GM20000 (cell line): ENCODE measurements around the gene SLC38A10.

Experiments
- DNase-seq: peaks from one replicate; pipeline ENCODE4 v3.0.0; 2012; ENCODE audit warnings: low spot score
- TF ChIP-seq, protein P1 (sequence below): IDR thresholded peaks from 2 replicates; pipeline ENCODE4 v1.5.1; 2012; ENCODE audit warnings: mild to moderate bottlenecking, control low read depth; ENCODE audit errors: extremely low read depth, missing control alignments

SLC38A10 gene

DNA sequence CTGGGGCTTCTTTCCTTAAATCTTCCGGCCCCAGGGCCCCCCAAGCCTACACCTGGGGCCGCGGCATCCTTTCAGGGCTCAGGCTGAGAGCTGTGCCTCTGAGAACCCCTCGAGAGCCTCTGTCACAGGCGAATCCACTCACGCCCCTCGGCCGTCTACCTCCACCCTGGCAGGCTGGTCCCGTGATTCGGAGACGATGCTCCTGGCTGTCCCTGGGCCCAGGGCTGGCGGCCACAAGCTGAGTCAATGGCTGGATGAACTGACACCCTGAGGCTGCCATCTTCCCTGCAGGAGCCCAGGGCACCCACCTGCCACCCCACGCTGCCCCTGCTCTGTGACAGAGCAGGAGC is 60.6 kb downstream of the SLC38A10 start:
- TF ChIP-seq, protein P1, sequence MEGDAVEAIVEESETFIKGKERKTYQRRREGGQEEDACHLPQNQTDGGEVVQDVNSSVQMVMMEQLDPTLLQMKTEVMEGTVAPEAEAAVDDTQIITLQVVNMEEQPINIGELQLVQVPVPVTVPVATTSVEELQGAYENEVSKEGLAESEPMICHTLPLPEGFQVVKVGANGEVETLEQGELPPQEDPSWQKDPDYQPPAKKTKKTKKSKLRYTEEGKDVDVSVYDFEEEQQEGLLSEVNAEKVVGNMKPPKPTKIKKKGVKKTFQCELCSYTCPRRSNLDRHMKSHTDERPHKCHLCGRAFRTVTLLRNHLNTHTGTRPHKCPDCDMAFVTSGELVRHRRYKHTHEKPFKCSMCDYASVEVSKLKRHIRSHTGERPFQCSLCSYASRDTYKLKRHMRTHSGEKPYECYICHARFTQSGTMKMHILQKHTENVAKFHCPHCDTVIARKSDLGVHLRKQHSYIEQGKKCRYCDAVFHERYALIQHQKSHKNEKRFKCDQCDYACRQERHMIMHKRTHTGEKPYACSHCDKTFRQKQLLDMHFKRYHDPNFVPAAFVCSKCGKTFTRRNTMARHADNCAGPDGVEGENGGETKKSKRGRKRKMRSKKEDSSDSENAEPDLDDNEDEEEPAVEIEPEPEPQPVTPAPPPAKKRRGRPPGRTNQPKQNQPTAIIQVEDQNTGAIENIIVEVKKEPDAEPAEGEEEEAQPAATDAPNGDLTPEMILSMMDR = no peak
- no peak for DNase-seq

DNA sequence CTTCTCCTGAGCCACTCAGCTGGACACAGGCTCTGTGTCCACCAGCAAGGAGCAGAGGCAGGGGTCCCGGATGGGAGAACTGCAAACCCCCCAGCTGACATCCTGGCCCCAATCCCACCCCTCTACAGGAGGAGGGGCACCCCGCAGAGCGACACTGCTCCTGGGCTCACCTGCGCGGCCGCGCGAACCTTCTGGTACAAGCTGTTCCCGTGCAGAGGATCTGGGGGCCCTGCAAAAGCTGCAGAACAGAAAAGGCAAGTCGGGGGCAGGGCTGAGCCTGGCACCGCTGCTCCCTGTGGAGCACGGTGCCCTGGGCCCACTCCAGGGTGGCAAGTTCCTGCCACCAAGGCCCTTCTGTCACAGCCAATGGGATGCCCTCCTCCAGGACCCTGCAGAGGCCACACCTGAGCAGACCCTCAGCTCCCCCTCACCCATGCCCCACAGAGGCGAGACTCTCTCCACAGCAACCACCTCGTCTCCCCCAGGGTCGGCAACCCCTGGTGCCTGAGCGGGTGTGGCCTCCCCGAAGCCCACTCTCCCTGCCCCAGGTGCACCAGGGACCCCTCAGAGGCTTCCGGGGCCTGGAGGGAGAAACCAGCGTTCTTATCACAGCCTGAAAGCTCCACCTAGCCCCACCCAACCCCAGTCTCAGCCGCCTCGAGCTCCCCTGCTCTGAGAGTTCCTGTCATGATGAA is 61.1 kb downstream of the SLC38A10 start:
- no peak for DNase-seq

DNA sequence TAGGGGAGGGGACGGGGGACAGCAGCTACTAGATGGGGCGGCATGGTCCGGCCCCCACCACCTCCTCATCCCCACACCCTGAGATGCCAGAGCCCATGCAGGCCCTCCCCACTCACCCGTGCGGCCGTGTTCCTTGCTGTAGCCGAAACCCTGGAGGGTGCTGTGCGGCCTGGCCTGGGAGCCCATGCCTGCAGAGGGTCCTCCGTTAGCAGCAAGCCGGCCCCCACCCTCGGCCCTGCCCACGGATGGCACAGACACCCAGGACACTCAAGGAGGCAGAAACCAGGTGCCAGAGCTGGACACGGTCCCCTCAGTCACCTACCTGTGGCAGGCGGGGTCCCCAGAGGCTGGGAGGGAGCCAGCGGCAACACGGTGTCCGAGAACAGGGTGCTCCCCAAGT is 61.8 kb downstream of the SLC38A10 start:
- TF ChIP-seq, protein P1 = no peak
- DNase-seq = no peak

More for the DNA sequence above, 61.1 kb downstream of the SLC38A10 start:
- TF ChIP-seq, protein P1 = no peak

DNA sequence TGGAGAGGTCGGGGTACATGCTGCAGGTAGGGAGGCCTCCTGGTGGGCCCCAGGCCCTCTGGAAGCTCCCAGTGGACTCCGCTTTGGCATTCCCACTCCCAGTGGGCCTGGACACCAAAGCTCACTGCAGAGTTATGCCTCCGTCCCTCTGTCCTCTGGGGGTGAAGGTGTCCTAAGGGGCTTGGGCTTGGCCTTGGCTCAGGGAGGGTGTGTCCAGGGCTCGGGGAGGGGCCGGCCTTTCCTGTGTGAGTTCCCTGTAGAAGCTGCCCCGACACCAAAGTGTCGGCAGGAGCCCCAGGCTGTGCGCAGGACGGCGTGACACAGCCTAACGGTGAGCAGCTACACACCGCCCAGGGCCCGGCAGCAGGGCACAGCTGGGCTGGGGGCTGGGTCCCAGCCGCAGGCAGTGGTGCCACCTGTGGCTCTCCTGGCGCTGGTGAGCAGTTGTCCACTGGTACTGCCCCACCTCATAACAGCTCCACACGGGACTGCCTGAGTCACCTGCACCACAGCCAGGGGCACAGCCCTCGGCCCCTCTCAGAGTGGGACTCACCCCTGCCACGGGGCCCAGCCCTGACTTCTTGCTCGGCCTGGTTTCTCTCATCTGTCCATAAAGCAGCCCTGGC is 62.4 kb downstream of the SLC38A10 start:
- DNase-seq = no peak
- TF ChIP-seq, protein P1 = no peak

DNA sequence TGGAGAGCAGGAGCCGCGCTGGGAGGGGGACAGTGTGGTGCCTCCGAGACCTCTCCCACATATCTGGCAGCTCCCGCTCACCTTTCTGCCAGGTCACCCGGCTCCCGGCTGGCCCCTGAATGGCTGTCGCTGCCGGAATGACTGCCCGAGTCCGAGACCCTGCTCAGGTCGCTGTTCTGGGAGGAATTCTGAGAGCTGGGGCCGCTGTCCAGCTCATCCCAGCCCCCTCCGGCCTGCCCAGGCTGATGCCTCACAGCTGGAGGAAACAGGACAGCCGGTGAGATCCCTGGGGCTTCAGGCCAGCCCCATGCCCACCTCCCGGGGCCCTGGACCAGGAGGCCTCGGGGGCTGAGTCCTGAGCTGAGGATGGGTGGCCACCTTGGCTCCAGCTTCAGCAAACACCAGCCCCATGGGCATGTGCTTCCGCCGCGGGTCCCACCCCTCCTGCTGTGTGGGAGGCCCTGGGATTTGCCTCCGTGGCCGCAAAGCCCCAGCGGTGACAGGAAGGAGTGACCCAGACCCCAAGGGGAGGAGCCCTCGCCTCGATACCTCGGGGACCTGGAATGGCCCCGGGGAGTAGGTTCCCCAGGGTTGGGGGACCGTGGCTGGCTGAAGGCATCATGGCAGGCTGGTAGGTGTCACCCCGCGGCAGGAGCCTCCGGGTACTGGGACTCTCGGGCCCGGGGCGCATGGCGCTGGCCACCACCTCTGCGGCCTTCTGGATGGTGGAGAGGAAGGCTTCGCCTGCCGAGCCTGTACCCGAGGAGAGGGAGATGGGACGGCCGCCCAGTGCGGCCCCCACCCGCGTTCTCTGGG is 63.1 kb downstream of the SLC38A10 start:
- no peak for DNase-seq
- TF ChIP-seq, protein P1 = no peak

DNA sequence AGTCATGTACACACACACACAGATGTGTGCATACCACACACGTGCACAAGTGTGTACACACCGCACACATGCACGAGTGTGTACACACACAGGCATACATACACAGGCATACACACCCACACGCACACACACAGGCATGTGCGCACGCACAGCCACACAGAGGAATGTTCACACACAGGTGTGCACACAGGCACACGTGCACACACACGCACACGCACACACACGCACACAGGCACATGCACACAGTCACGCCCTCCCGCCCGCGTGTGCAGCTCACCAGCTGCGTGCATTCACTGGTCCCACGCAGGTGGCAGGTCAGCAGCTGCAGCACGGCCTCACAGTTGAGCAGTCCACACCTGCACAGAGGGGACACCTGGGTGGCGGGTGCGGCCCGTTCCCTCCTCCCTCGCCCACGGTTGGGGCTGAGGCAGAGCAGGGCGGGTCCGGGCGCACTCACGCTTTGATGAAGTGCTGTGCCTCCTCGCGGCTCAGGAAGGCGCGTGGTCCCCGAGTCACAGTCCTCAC is 63.9 kb downstream of the SLC38A10 start:
- TF ChIP-seq, protein P1 = no peak
- DNase-seq = no peak
